ENCODE measurements around the gene CEP350.
A peak's percentile ranks its signal among the peaks of the same experiment; 100 is the strongest.

CEP350 gene

DNA sequence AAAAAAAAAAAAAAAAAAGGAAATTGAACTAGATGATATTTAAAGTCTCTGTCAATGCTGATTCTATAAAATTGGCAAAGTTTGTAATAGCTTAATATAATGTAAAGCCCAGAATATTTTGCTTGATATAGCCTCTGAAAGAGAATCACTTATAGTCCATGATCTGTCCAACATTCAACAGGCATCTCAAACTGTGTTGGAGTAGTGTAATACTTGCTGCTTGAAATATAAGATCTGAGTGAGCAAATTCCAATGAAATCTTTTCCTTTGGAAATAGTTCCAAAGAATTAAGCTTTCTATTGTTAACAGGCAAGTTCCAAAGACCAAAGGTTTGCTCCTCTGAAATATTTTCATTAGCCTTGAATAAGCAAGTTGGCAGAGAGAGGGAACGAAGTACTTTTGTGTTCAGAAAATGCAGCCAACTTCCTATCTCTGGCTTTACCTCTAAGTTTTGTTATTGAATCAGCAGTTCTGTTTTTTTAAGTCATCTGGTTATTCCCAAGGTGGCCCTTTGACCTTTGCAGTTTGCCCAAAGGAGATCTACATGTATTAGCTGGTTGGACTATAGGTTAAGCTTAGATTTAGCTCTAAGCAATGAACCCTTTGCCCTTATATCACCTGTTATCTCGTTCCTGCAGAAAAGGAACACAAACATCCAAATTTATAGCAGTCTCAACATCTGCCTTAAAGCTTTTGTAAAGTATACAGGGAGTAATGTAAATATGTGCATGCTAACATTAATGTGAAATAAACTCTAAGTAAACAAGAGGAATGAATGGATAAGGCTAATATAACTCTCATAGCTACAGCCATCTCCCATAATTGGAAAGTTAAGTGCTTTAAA is 24.4 kb upstream of the CEP350 start:
- DNase-seq (ENCODE audit: low spot score), result no peak
- TF ChIP-seq, protein P1, sequence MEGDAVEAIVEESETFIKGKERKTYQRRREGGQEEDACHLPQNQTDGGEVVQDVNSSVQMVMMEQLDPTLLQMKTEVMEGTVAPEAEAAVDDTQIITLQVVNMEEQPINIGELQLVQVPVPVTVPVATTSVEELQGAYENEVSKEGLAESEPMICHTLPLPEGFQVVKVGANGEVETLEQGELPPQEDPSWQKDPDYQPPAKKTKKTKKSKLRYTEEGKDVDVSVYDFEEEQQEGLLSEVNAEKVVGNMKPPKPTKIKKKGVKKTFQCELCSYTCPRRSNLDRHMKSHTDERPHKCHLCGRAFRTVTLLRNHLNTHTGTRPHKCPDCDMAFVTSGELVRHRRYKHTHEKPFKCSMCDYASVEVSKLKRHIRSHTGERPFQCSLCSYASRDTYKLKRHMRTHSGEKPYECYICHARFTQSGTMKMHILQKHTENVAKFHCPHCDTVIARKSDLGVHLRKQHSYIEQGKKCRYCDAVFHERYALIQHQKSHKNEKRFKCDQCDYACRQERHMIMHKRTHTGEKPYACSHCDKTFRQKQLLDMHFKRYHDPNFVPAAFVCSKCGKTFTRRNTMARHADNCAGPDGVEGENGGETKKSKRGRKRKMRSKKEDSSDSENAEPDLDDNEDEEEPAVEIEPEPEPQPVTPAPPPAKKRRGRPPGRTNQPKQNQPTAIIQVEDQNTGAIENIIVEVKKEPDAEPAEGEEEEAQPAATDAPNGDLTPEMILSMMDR (IDR thresholded peaks at IDR 0.05; ENCODE audit: extremely low read depth, insufficient read depth, missing control alignments), result no peak
- in situ Hi-C loops (cut with MboI; ENCODE audit: low pct_unique_long_range_greater_than_20kb, low sequenced_read_pairs, unreplicated experiment), result no loop called here

DNA sequence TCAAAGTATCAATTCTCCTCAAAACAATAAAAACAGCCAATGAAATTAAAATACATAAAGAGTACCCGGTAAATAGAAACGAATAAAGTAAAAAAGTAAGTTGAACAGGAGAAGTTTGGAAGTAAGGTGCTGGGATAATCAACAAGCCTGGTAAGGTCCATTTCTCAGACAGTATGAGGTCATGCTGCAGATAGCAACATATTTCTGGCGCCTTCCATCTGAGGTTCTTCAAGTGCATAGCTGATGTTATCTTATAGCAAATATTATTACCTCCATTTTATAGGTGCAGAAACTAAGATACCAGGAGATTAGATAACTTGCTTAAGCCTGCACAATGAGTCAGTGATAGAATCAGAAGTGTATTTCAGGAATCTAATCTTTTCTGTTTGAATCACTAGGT is 23.7 kb upstream of the CEP350 start:
- in situ Hi-C loops (cut with MboI; ENCODE audit: low pct_unique_long_range_greater_than_20kb, low sequenced_read_pairs, unreplicated experiment), result no loop called here
- TF ChIP-seq, protein P1 (IDR thresholded peaks at IDR 0.05; ENCODE audit: extremely low read depth, insufficient read depth, missing control alignments), result no peak
- no peak for DNase-seq (ENCODE audit: low spot score)

DNA sequence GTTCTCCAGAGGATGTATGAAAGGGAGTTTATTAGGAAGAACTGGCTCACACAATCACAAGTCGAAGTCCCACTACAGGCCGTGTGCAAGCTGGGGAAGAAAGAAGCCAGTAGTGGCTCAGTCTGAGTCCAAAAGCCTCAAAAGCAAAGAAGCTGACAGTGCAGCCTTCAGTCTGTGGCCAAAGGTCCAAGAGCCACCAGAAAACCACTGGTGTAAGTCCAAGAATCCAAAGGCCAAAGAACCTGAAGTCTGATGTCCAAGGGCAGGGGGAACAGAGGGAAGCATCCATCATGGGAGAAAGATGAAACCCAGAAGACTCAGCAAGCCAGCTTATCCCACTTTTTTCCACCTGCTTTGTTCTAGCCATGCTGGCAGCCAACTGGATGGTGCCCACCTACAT is 21.4 kb upstream of the CEP350 start:
- TF ChIP-seq, protein P1 (IDR thresholded peaks at IDR 0.05; ENCODE audit: extremely low read depth, insufficient read depth, missing control alignments), result no peak
- DNase-seq (ENCODE audit: low spot score), result no peak
- in situ Hi-C loops (cut with MboI; ENCODE audit: low pct_unique_long_range_greater_than_20kb, low sequenced_read_pairs, unreplicated experiment), result no loop called here

DNA sequence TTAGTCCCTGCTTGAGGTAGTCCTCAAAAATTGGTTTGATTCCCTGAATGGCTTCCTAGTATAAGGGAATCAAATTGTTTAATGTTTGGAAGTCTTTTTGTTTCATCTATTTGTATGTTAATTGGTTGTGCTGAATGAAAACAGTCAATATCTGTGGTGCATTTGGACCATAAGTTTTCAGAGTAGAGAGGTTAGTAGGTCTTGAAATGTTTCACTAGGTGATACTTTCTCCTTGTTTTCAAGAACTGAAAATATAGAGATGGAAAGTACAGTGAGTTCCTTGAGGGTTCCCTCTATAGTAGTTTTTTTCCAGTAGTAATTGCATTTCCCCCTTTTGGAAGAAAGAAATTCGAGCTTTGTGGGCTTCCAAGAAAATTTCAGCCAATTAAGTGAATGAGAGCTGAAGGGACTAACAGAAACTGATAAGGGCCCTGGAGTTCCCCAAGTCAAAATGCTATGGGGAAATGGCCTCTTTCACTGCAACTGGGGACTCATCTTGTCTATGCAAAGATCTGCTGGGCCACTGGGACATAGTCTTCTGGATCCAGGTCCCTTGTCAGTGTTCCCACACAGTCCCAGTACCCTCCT is 18.6 kb upstream of the CEP350 start:
- in situ Hi-C loops (cut with MboI; ENCODE audit: low pct_unique_long_range_greater_than_20kb, low sequenced_read_pairs, unreplicated experiment), result no loop called here
- peak; percentile 31 for DNase-seq (ENCODE audit: low spot score)
- TF ChIP-seq, protein P1 (IDR thresholded peaks at IDR 0.05; ENCODE audit: extremely low read depth, insufficient read depth, missing control alignments), result no peak

GRCh38 chr1:179937668-179938254 is 16.8 kb upstream of the CEP350 start:
- DNase-seq (ENCODE audit: low spot score), result no peak
- TF ChIP-seq, protein P1 (IDR thresholded peaks at IDR 0.05; ENCODE audit: extremely low read depth, insufficient read depth, missing control alignments), result no peak
- in situ Hi-C loops (cut with MboI; ENCODE audit: low pct_unique_long_range_greater_than_20kb, low sequenced_read_pairs, unreplicated experiment), result no loop called here

- TF ChIP-seq, protein P1 (IDR thresholded peaks at IDR 0.05; ENCODE audit: extremely low read depth, insufficient read depth, missing control alignments), result no peak
- no peak for DNase-seq (ENCODE audit: low spot score)
- in situ Hi-C loops (cut with MboI; ENCODE audit: low pct_unique_long_range_greater_than_20kb, low sequenced_read_pairs, unreplicated experiment), result no loop called here
These were observed 15.9 kb upstream of the CEP350 start for GRCh38 chr1:179938752-179939151.
